GM23338 (cell line): ENCODE data around the gene MTF1. TPM values are rescaled to one million over a fixed set of nuclear protein-coding genes. Genes with fewer than 3 reads are reported as not detected.

ENCODE experiments used
- ATAC-seq: fragments of 200-7000 bp; cut with Tn5 transposase; 3 replicates; pipeline ENCODE4 v1.9.1; 2020
- DNase-seq: peaks from one replicate; pipeline ENCODE4 v3.0.0-alpha.2; 2015; ENCODE audit warnings: low spot score
- H2AFZ ChIP-seq: fragments of 200-600 bp; sonication (generic); 2 replicates; pipeline ENCODE4 v1.8.0; 2016; ENCODE audit warnings: antibody characterized with exemption, mild to moderate bottlenecking, moderate library complexity
- H3F3A ChIP-seq: fragments of 200-600 bp; sonication (generic); replicated peaks from 2 replicates; pipeline ENCODE4 v1.8.0; 2017; ENCODE audit warnings: antibody characterized with exemption, mixed run types, low read depth
- H3K27ac ChIP-seq: fragments of 200-600 bp; sonication (generic); 2 replicates; pipeline ENCODE4 v1.6.1; 2016; ENCODE audit warnings: low read depth
- H3K27me3 ChIP-seq: fragments of 200-600 bp; sonication (generic); 2 replicates; pipeline ENCODE4 v1.8.0; 2016; ENCODE audit warnings: mild to moderate bottlenecking, mixed run types, moderate library complexity; ENCODE audit not compliant: insufficient read depth
- H3K36me3 ChIP-seq: fragments of 200-600 bp; sonication (generic); 2 replicates; pipeline ENCODE4 v1.8.0; 2016; ENCODE audit warnings: mild to moderate bottlenecking; ENCODE audit not compliant: insufficient read depth
- H3K4me1 ChIP-seq: fragments of 200-600 bp; sonication (generic); 2 replicates; pipeline ENCODE4 v1.8.0; 2016; ENCODE audit warnings: mild to moderate bottlenecking, moderate library complexity; ENCODE audit not compliant: insufficient read depth
- H3K4me2 ChIP-seq: fragments of 200-600 bp; sonication (generic); 2 replicates; pipeline ENCODE4 v1.7.1; 2017; ENCODE audit warnings: mixed run types
- H3K4me3 ChIP-seq: fragments of 200-600 bp; sonication (generic); 2 replicates; pipeline ENCODE4 v1.6.1; 2016; ENCODE audit warnings: mixed run types
- H3K79me2 ChIP-seq: fragments of 200-600 bp; sonication (generic); replicated peaks from 2 replicates; pipeline ENCODE4 v1.8.0; 2017; ENCODE audit warnings: mild to moderate bottlenecking; ENCODE audit not compliant: insufficient read depth
- H3K9me2 ChIP-seq: fragments of 200-600 bp; sonication (generic); 2 replicates; pipeline ENCODE4 v1.8.0; 2017; ENCODE audit not compliant: insufficient read depth
- H4K20me1 ChIP-seq: fragments of 200-600 bp; sonication (generic); replicated peaks from 2 replicates; pipeline ENCODE4 v1.8.0; 2017; ENCODE audit warnings: mild to moderate bottlenecking; ENCODE audit not compliant: insufficient read depth
- H3K27ac Mint-ChIP-seq: 2 replicates; pipeline ENCODE4 v1.8.0; 2020; ENCODE audit warnings: inconsistent platforms, mild to moderate bottlenecking, moderate library complexity, mixed read lengths
- H3K27me3 Mint-ChIP-seq: 3 replicates; pipeline ENCODE4 v1.8.0; 2022; ENCODE audit warnings: low read depth, mild to moderate bottlenecking, moderate library complexity, mixed read lengths, inconsistent platforms; ENCODE audit not compliant: insufficient read depth, poor library complexity
- H3K36me3 Mint-ChIP-seq: 3 replicates; pipeline ENCODE4 v1.8.0; 2021; ENCODE audit warnings: low read depth, mild to moderate bottlenecking, inconsistent platforms, moderate library complexity, mixed read lengths
- H3K4me1 Mint-ChIP-seq: 3 replicates; pipeline ENCODE4 v1.8.0; 2020; ENCODE audit warnings: mild to moderate bottlenecking, inconsistent platforms, mixed read lengths
- H3K4me3 Mint-ChIP-seq: 3 replicates; pipeline ENCODE4 v1.8.0; 2021; ENCODE audit warnings: moderate library complexity, mild to moderate bottlenecking, inconsistent platforms, mixed read lengths
- H3K9me3 Mint-ChIP-seq: 3 replicates; pipeline ENCODE4 v1.8.0; 2020; ENCODE audit warnings: moderate library complexity, mild to moderate bottlenecking, inconsistent platforms, mixed read lengths
- CREB1 ChIP-seq: fragments of 250-450 bp; sonication (Bioruptor Pico); IDR thresholded peaks from 2 replicates; pipeline ENCODE4 v1.5.0; 2020; ENCODE audit warnings: low read depth, mild to moderate bottlenecking, moderate library complexity
- CTCF ChIP-seq, 2 experiments: fragments of 200-600 bp in 1 of 2; sonication (generic) in 1 of 2; conservative IDR thresholded peaks; 2 replicates each; pipeline versions ENCODE4 v1.5.1 to v1.6.1; 2016 to 2017; ENCODE audit warnings: antibody characterized with exemption in 2 of 2, low read depth in 2 of 2, mild to moderate bottlenecking in 2 of 2, moderate library complexity in 1 of 2
- ETS1 ChIP-seq: IDR thresholded peaks from 2 replicates; pipeline ENCODE4 v1.6.1; 2016; ENCODE audit warnings: antibody characterized with exemption
- EZH2 ChIP-seq: fragments of 200-600 bp; sonication (generic); IDR thresholded peaks from one replicate; pipeline ENCODE4 v1.8.0; 2017; ENCODE audit warnings: antibody characterized with exemption, mild to moderate bottlenecking, low read depth; ENCODE audit not compliant: unreplicated experiment
- EZH2phosphoT487 ChIP-seq: fragments of 200-600 bp; sonication (generic); IDR thresholded peaks from one replicate; pipeline ENCODE4 v1.8.1; 2018; ENCODE audit warnings: antibody characterized with exemption; ENCODE audit not compliant: unreplicated experiment
- JUNB ChIP-seq: IDR thresholded peaks from one replicate; pipeline ENCODE4 v1.6.1; 2016; ENCODE audit warnings: antibody characterized with exemption; ENCODE audit not compliant: unreplicated experiment
- NANOG ChIP-seq: IDR thresholded peaks from 2 replicates; pipeline ENCODE4 v1.6.1; 2016; ENCODE audit warnings: antibody characterized with exemption, borderline replicate concordance
- POLR2AphosphoS5 ChIP-seq: IDR thresholded peaks from 2 replicates; pipeline ENCODE4 v1.6.1; 2016; ENCODE audit warnings: antibody characterized with exemption, low read depth
- REST ChIP-seq: IDR thresholded peaks from one replicate; pipeline ENCODE4 v1.6.1; 2018; ENCODE audit warnings: antibody characterized with exemption; ENCODE audit not compliant: unreplicated experiment
- STAT1 ChIP-seq: IDR thresholded peaks from one replicate; pipeline ENCODE4 v1.6.1; 2016; ENCODE audit warnings: antibody characterized with exemption; ENCODE audit not compliant: unreplicated experiment
- ZNF114 ChIP-seq: fragments of 250-450 bp; sonication (Bioruptor Pico); IDR thresholded peaks from 2 replicates; pipeline ENCODE4 v1.5.0; 2020; ENCODE audit warnings: mild to moderate bottlenecking, moderate library complexity
- ZNF331 ChIP-seq: fragments of 250-450 bp; sonication (Bioruptor Pico); IDR thresholded peaks from 2 replicates; pipeline ENCODE4 v1.5.0; 2020; ENCODE audit warnings: low read depth, mild to moderate bottlenecking, moderate library complexity
- polyA plus RNA-seq: library from polyadenylated mRNA; unstranded; fragments of >200 nt; fragmentation: Nextera tagmentation; extraction: Ambion mirVana; gene quantifications from 2 replicates; pipeline ENCODE4 v1.2.1, GENCODE V29; 2016
- total RNA-seq: library from RNA; depleted of rRNA; stranded (reverse); fragments of >200 nt; shearing (Covaris generic); gene quantifications from 2 replicates; pipeline ENCODE4 v1.2.3, GENCODE V29; 2014
- TF ChIP-seq, protein P1 (sequence below): fragments of 250-450 bp; sonication (Bioruptor Pico); IDR thresholded peaks from 2 replicates; pipeline ENCODE4 v1.5.0; 2020; ENCODE audit warnings: mild to moderate bottlenecking, moderate library complexity

Gene MTF1
- total and polyA plus RNA-seq, 2 experiments from 2014 or later = 4.5 to 5.6 TPM

DNA sequence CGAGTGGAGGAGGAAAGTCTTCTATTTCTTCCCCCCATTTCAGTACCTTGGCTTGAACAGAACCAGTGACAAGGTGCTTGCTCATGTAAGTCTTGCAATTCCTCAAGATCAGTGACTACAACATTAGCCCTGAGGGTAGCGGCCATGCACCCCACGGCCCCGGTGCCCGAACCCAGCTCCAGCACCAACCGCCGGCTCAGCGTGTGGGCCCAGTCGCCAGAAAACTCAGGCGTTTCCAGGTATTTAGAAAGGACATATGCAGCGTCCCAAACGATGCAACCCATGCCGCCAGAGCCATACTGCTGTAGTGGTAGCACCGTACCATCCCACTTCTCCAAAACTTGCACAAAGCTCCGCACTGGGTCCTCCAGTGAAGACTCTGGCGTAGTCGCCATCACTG, 76.9 kb downstream of the MTF1 start:
- ATAC-seq (no peak), DNase-seq (no peak)
- H4K20me1 ChIP-seq = no peaks in the 10 kb centered on the region
- Mint-ChIP-seq H3K4me3 (no peak overlapping the region), H3K27ac (no peak overlapping the region), H3K4me1 (no peaks in the 10 kb centered on the region), H3K9me3 (no peaks in the 10 kb centered on the region), H3K36me3 (no peaks in the 10 kb centered on the region), H3K27me3 (no peaks in the 10 kb centered on the region)
- no peaks in the 10 kb centered on the region for H3K27me3 ChIP-seq
- H2AFZ ChIP-seq = peak overlapping the region; percentile 32; the same call in 1 of the 2 replicates
- no peaks in the 10 kb centered on the region for H3K9me2 ChIP-seq
- TF ChIP-seq, protein P1, sequence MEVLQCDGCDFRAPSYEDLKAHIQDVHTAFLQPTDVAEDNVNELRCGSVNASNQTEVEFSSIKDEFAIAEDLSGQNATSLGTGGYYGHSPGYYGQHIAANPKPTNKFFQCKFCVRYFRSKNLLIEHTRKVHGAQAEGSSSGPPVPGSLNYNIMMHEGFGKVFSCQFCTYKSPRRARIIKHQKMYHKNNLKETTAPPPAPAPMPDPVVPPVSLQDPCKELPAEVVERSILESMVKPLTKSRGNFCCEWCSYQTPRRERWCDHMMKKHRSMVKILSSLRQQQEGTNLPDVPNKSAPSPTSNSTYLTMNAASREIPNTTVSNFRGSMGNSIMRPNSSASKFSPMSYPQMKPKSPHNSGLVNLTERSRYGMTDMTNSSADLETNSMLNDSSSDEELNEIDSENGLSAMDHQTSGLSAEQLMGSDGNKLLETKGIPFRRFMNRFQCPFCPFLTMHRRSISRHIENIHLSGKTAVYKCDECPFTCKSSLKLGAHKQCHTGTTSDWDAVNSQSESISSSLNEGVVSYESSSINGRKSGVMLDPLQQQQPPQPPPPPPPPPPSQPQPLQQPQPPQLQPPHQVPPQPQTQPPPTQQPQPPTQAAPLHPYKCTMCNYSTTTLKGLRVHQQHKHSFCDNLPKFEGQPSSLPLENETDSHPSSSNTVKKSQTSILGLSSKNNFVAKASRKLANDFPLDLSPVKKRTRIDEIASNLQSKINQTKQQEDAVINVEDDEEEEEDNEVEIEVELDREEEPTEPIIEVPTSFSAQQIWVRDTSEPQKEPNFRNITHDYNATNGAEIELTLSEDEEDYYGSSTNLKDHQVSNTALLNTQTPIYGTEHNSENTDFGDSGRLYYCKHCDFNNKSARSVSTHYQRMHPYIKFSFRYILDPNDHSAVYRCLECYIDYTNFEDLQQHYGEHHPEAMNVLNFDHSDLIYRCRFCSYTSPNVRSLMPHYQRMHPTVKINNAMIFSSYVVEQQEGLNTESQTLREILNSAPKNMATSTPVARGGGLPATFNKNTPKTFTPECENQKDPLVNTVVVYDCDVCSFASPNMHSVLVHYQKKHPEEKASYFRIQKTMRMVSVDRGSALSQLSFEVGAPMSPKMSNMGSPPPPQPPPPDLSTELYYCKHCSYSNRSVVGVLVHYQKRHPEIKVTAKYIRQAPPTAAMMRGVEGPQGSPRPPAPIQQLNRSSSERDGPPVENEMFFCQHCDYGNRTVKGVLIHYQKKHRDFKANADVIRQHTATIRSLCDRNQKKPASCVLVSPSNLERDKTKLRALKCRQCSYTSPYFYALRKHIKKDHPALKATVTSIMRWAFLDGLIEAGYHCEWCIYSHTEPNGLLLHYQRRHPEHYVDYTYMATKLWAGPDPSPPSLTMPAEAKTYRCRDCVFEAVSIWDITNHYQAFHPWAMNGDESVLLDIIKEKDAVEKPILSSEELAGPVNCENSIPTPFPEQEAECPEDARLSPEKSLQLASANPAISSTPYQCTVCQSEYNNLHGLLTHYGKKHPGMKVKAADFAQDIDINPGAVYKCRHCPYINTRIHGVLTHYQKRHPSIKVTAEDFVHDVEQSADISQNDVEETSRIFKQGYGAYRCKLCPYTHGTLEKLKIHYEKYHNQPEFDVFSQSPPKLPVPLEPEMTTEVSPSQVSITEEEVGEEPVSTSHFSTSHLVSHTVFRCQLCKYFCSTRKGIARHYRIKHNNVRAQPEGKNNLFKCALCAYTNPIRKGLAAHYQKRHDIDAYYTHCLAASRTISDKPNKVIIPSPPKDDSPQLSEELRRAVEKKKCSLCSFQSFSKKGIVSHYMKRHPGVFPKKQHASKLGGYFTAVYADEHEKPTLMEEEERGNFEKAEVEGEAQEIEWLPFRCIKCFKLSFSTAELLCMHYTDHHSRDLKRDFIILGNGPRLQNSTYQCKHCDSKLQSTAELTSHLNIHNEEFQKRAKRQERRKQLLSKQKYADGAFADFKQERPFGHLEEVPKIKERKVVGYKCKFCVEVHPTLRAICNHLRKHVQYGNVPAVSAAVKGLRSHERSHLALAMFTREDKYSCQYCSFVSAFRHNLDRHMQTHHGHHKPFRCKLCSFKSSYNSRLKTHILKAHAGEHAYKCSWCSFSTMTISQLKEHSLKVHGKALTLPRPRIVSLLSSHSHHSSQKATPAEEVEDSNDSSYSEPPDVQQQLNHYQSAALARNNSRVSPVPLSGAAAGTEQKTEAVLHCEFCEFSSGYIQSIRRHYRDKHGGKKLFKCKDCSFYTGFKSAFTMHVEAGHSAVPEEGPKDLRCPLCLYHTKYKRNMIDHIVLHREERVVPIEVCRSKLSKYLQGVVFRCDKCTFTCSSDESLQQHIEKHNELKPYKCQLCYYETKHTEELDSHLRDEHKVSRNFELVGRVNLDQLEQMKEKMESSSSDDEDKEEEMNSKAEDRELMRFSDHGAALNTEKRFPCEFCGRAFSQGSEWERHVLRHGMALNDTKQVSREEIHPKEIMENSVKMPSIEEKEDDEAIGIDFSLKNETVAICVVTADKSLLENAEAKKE (CRISPR knock-in tag) = no peak
- TF ChIP-seq POLR2AphosphoS5 = no peak
- no peak for TF ChIP-seq STAT1
- TF ChIP-seq JUNB = no peak
- no peak for TF ChIP-seq CREB1
- TF ChIP-seq ETS1 = no peak
- no peak for TF ChIP-seq ZNF114 (CRISPR knock-in tag)
- no peak for TF ChIP-seq REST
- TF ChIP-seq EZH2phosphoT487 = no peak
- TF ChIP-seq EZH2 = no peak
- TF ChIP-seq NANOG = no peak
- no peak for TF ChIP-seq ZNF331 (CRISPR knock-in tag)
- no peak for TF ChIP-seq CTCF (conservative IDR thresholded peaks at IDR 0.05; ENCODE audit: low read depth in 2 of 2)
- no peaks in the 10 kb centered on the region for H3F3A ChIP-seq
- no peak overlapping the region for H3K4me3 ChIP-seq
- no peaks in the 10 kb centered on the region for H3K36me3 ChIP-seq
- no peak overlapping the region for H3K27ac ChIP-seq
- no peaks in the 10 kb centered on the region for H3K79me2 ChIP-seq
- H3K4me2 ChIP-seq = no peak overlapping the region
- no peaks in the 10 kb centered on the region for H3K4me1 ChIP-seq
